SK-N-MC (cell line): Measurements from ENCODE around the gene RPL10.
A peak's percentile ranks its signal among the peaks of the same experiment; 100 is the strongest.

Experiments used
- DNase-seq: peaks from one replicate; pipeline ENCODE4 v3.0.0-alpha.2; 2011; ENCODE audit warnings: low read depth, low spot score
- H3K27ac ChIP-seq: fragments of 200-600 bp; sonication (generic); 2 replicates; pipeline ENCODE4 v1.5.1; 2016; ENCODE audit warnings: mixed run types
- H3K36me3 ChIP-seq: fragments of 200-600 bp; sonication (generic); 2 replicates; pipeline ENCODE4 v1.6.1; 2017; ENCODE audit warnings: antibody characterized with exemption, low read length, mixed read lengths; ENCODE audit not compliant: insufficient read depth
- H3K4me3 ChIP-seq: fragments of 200-600 bp; sonication (generic); 2 replicates; pipeline ENCODE4 v1.5.1; 2016
- H3K9ac ChIP-seq: fragments of 200-600 bp; sonication (generic); 2 replicates; pipeline ENCODE4 v1.8.0; 2017; ENCODE audit warnings: mixed run types, mixed read lengths; ENCODE audit not compliant: insufficient read length
- H3K9me3 ChIP-seq: fragments of 200-600 bp; sonication (generic); 2 replicates; pipeline ENCODE4 v1.6.1; 2017; ENCODE audit warnings: low read depth, mild to moderate bottlenecking, antibody characterized with exemption, low read length, moderate library complexity, mixed read lengths
- EZH2 ChIP-seq: fragments of 200-600 bp; sonication (generic); IDR thresholded peaks from one replicate; pipeline ENCODE4 v1.6.1; 2017; ENCODE audit warnings: antibody characterized with exemption
- FOXP2 ChIP-seq: optimal IDR thresholded peaks from 2 replicates; pipeline ENCODE3; 2011; ENCODE audit warnings: mild to moderate bottlenecking, moderate library complexity; ENCODE audit not compliant: insufficient read depth; ENCODE audit errors: extremely low read length, control extremely low read depth
- POLR2AphosphoS5 ChIP-seq: IDR thresholded peaks from 2 replicates; pipeline ENCODE4 v1.6.1; 2012; ENCODE audit warnings: mild to moderate bottlenecking, low read depth, low read length, borderline replicate concordance

RPL10 gene

GRCh38 chrX:154403858-154404257, 5.7 kb downstream of the RPL10 start:
- no peak for TF ChIP-seq FOXP2
- no peak for TF ChIP-seq POLR2AphosphoS5
- TF ChIP-seq EZH2, result no peak
- Histone ChIP-seq H3K9me3 (no peaks in the 10 kb centered on the region), H3K36me3 (peaks cover 22% of the 10 kb centered on the region), H3K9ac (no peak overlapping the region), H3K4me3 (no peak overlapping the region), H3K27ac (no peak overlapping the region)
- DNase-seq, result no peak

- no peaks in the 10 kb centered on the region for H3K9me3 ChIP-seq
- no peak for DNase-seq
- no peak for TF ChIP-seq POLR2AphosphoS5
- TF ChIP-seq EZH2, result no peak
- no peak for TF ChIP-seq FOXP2
- H3K4me3 ChIP-seq, result no peak overlapping the region
- peaks cover 14% of the 10 kb centered on the region for H3K36me3 ChIP-seq
- H3K9ac ChIP-seq, result no peak overlapping the region
- H3K27ac ChIP-seq, result no peak overlapping the region
Observed at GRCh38 chrX:154404625-154405192, 6.5 kb downstream of the RPL10 start.

DNA sequence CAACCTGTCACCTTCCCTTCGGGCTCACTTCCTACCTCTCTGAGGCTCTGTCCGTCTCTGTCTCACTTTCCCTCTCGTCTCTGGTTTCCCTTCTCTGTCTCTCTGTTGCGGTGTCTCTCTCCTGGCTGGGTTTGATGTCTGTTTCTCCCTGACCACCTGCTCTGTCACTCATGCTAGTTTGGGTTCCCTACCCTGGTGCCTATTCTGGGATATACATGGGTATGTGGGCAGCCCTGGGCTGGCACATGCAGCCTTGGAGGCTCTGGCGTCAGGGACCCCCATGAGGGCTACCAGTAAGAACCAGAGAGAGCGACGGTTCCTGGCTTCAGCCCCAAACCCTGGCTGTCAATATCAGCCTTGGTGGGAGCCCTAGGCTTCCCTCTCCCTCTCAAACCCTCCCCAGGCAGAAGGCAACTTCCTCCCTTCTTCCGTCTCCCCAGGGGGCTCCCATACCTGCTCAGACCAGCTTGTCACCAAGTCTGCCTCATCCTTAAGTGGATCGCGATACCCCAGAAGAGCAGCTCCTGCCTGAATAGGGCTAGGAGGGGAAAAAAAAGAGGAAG, 10.6 kb downstream of the RPL10 start:
- Histone ChIP-seq H3K4me3 (no peak overlapping the region), H3K27ac (no peak overlapping the region), H3K36me3 (no peaks in the 10 kb centered on the region), H3K9ac (no peak overlapping the region), H3K9me3 (no peaks in the 10 kb centered on the region)
- no peak for DNase-seq
- TF ChIP-seq POLR2AphosphoS5, result no peak

DNA sequence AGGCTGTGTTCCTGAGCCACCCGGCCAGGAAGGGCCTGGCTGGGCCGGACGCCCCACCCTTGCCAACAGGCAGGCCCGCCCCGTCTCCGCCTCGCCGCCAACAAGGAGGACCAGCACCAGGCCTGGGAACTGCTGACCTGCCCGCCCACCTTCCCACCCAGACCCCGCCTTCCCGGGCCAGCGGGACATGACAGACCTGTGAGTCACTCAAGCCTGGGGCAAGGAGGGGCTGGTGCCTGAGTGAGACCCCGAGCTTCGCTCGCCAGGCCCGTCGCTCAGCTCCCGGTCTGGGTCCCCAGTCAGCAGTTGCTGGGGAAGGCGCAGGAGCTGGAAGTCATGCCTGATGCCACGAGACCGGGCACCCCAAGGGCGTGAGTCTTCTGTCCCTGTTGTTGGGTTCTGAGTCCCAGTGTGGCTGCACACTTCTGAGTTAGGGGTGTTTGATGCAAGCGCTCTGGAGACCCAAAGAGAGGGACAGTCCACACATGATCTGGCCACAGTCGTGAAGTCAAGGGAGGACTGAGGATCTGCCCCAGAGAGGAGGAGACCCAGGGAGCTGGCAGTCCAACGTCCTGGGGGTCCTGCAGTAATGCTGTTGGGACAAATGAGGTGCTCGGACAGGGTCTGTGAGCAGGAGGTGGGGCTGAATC, 11.2 kb downstream of the RPL10 start, which contains the start of gene DNASE1L1:
Gene DNASE1L1, minus strand, starts transcription at position 33 of the 650 bp plus-strand sequence. CDS start 3,686 bp downstream, outside the sequence.
- no peak for DNase-seq
- no peak within 1 kb of the TSS for H3K9ac ChIP-seq
- H3K27ac ChIP-seq, result no peak within 1 kb of the TSS
- H3K36me3 ChIP-seq, result no peaks in the 10 kb centered on the region
- no peak within 1 kb of the TSS for H3K4me3 ChIP-seq
- no peaks in the 10 kb centered on the region for H3K9me3 ChIP-seq
- TF ChIP-seq POLR2AphosphoS5 (no peak), FOXP2 (no peak), EZH2 (no peak)

DNA sequence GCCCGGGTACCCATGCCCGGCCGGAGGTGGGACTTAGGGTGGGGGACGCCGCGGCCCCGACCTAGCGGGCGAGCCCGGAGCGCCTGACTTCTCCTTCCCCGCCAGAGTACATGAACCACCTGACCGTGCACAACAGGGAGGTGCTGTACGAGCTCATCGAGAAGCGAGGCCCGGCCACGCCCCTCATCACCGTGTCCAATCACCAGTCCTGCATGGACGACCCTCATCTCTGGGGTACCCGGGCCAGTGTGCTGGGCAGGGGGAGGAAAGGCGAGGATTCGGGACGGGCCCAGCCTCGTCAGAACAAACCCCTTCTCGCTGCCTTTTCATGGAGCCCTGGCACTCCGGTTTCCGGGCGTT, 13.8 kb downstream of the RPL10 start:
- TF ChIP-seq EZH2, result no peak
- TF ChIP-seq POLR2AphosphoS5, result no peak; the same call in 1 of the 2 replicates
- no peak for TF ChIP-seq FOXP2
- no peak for DNase-seq
- H3K4me3 ChIP-seq, result peak overlapping the region; percentile 80
- no peak overlapping the region for H3K27ac ChIP-seq
- peak overlapping the region; percentile 76 for H3K9ac ChIP-seq
- no peaks in the 10 kb centered on the region for H3K9me3 ChIP-seq
- no peaks in the 10 kb centered on the region for H3K36me3 ChIP-seq

DNA sequence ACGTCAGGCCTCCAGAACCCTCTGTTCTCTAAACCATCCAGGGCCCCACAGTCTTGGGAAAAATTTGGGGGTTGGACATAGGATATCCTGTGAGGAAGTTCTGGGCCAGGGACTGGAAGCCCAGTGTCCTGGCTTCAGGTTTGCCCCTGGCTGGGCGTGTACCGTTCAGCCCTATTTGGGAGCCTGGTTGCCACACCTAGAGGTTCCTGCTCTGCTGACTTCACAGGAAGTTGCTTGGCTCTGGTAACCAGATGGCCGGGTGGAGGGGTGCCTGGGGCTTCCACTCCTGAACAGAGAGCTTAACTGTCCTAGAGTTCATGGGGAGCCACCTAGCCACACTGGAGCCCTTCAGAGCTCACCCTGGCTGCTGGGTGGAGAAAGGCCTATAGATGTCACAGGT, 14.3 kb downstream of the RPL10 start:
- no peaks in the 10 kb centered on the region for H3K9me3 ChIP-seq
- no peak overlapping the region for H3K27ac ChIP-seq
- TF ChIP-seq FOXP2, result no peak
- TF ChIP-seq EZH2, result no peak
- no peak for TF ChIP-seq POLR2AphosphoS5
- no peak for DNase-seq
- peak overlapping the region; percentile 80 for H3K4me3 ChIP-seq
- no peaks in the 10 kb centered on the region for H3K36me3 ChIP-seq
- no peak overlapping the region for H3K9ac ChIP-seq

DNA sequence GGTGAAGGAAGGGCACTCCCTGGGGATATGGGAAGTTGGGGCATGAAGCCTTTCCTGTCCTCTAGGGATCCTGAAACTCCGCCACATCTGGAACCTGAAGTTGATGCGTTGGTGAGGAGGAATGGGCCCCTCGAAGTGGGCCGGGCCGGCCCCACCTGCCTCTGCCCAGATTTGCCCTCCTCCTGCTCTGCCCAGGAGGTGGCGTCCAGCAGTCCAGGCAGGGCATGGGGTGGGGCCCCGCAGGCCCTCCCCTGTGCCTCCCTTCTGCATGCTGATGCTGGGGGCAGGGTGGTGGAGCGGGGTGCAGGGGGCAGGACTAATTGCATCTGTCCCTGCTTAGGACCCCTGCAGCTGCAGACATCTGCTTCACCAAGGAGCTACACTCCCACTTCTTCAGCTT, 15.0 kb downstream of the RPL10 start:
- H3K9me3 ChIP-seq, result no peaks in the 10 kb centered on the region
- no peak for TF ChIP-seq POLR2AphosphoS5
- TF ChIP-seq FOXP2, result no peak
- no peak for TF ChIP-seq EZH2
- H3K27ac ChIP-seq, result no peak overlapping the region
- no peak overlapping the region for H3K4me3 ChIP-seq
- H3K9ac ChIP-seq, result no peak overlapping the region
- no peaks in the 10 kb centered on the region for H3K36me3 ChIP-seq
- DNase-seq, result no peak

GRCh38 chrX:154417157-154417556, 19.0 kb downstream of the RPL10 start:
- Histone ChIP-seq H3K36me3 (no peaks in the 10 kb centered on the region), H3K4me3 (no peak overlapping the region), H3K9me3 (no peaks in the 10 kb centered on the region), H3K9ac (no peak overlapping the region), H3K27ac (0 out of 2 replicates have a peak overlapping the region, but pooled peaks have one; percentile 25)
- TF ChIP-seq POLR2AphosphoS5, result no peak
- no peak for TF ChIP-seq FOXP2
- TF ChIP-seq EZH2, result no peak
- no peak for DNase-seq
